ENCODE measurements around the gene RNF168.

Gene RNF168

DNA sequence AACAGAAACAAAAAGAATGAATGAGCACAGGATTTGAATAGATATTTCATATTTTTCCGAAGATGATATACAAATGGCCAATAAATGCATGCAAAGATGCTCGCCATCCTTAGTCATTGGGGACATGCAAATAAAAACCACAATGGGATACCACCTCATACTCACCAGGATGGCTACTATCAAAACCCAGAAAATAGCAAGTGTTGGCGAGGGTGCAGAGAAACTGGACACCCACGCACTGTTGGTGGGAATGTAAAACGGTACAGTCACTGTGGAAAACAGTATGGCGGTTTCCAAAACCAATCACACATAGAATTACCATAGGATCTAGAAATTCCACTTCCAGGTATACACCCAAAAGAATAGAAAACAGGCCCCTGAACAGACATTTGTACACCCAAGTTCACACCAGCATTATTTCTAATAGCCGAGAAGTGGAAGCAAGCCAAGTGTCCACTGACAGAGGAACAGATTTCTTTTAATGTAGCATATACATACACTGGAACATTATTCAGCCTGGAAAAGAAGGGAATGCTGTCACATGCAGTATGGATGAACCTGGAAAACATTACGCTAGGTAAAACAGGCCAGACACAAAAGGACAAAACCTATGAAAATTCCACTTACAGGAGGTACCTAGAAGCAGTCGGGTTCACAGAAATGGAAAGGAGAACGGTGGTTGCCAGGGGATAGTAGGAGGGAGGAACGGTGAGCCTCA is 3.6 kb downstream of the RNF168 start:
- H3K4me3 ChIP-seq (ENCODE audit: low read depth, low read length), result peak overlapping the region; percentile 98
- TF ChIP-seq, protein P1, sequence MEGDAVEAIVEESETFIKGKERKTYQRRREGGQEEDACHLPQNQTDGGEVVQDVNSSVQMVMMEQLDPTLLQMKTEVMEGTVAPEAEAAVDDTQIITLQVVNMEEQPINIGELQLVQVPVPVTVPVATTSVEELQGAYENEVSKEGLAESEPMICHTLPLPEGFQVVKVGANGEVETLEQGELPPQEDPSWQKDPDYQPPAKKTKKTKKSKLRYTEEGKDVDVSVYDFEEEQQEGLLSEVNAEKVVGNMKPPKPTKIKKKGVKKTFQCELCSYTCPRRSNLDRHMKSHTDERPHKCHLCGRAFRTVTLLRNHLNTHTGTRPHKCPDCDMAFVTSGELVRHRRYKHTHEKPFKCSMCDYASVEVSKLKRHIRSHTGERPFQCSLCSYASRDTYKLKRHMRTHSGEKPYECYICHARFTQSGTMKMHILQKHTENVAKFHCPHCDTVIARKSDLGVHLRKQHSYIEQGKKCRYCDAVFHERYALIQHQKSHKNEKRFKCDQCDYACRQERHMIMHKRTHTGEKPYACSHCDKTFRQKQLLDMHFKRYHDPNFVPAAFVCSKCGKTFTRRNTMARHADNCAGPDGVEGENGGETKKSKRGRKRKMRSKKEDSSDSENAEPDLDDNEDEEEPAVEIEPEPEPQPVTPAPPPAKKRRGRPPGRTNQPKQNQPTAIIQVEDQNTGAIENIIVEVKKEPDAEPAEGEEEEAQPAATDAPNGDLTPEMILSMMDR (IDR thresholded peaks at IDR 0.05; ENCODE audit: low read depth, low read length), result no peak

DNA sequence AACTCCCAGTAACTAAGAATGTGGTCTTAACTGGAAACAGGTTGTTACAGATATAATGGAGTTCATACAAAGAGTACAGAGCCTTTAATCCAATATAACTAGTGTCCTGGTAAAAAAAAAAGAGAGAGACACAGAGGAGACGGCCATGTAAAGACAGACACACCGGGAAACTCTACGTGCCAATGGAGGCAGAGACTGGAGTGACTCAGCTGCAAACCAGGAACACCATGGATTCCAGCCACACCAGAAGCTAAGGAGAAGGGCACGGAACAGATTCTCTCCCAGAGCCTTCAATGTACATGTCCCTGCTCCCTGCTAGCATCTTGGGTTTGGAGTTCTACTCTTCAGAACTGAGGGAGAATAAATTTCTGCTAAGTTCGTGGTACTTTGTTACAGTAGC is 4.5 kb downstream of the RNF168 start:
- H3K4me3 ChIP-seq (ENCODE audit: low read depth, low read length), result no peak overlapping the region

DNA sequence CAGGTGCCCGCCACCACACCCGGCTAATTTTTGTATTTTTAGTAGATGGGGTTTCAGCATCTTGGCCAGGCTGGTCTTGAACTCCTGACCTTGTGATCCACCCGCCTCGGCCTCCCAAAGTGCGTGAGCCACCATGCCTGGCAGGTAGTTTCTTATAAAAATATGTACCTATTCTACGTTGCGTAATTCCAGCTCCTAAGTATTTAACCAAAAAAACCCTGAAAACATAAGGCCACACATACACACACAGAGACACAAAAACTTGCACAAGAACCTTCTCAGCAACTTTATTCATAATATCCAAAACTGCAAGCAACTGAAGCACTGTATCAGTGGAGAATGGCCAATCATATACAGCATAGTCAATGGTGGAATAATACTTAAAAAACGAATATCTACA is 5.3 kb downstream of the RNF168 start:
- TF ChIP-seq, protein P1 (IDR thresholded peaks at IDR 0.05; ENCODE audit: low read depth, low read length), result no peak
- no peak overlapping the region for H3K4me3 ChIP-seq (ENCODE audit: low read depth, low read length)

More for the DNA sequence above, 4.5 kb downstream of the RNF168 start:
- TF ChIP-seq, protein P1 (IDR thresholded peaks at IDR 0.05; ENCODE audit: low read depth, low read length), result no peak

DNA sequence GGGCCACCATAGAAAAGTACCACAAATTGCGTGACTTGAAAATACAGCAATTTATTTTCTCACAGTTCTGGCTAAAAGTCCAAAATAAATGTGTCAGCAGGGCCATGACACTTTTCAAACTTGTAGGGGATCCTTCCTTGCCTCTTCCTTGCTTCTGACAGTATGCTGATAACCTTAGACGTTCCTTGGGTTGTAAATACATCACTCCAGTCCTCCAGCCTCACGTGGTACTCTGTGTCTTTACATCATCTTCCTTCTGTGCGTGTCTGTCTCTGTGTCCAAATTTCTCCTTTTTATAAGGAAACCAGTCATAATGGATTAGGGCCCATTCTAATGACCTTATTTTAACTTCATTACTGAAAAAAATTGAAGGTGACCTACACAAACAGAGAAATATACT is 7.4 kb downstream of the RNF168 start:
- no peak overlapping the region for H3K4me3 ChIP-seq (ENCODE audit: low read depth, low read length)
- TF ChIP-seq, protein P1 (IDR thresholded peaks at IDR 0.05; ENCODE audit: low read depth, low read length), result no peak

DNA sequence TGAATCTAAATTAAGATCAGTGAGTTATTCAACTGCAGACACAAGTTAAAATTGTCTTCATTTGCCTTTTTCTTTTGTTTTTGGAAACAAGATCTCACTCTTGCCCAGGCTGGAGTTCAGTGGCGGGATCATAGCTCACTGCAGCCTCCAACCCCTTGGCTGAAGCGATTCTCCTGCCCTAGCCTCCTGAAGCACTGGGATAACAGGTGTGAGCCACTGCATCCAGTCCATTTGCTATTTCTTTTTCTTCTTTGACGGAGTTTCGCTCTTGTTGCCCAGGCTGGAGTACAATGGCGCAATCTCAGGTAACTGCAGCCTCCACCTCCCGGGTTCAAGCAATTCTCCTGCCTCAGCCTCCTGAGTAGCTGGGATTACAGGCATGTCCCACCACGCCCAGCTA is 10.3 kb downstream of the RNF168 start:
- H3K4me3 ChIP-seq (ENCODE audit: low read depth, low read length), result no peak overlapping the region
- TF ChIP-seq, protein P1 (IDR thresholded peaks at IDR 0.05; ENCODE audit: low read depth, low read length), result no peak

DNA sequence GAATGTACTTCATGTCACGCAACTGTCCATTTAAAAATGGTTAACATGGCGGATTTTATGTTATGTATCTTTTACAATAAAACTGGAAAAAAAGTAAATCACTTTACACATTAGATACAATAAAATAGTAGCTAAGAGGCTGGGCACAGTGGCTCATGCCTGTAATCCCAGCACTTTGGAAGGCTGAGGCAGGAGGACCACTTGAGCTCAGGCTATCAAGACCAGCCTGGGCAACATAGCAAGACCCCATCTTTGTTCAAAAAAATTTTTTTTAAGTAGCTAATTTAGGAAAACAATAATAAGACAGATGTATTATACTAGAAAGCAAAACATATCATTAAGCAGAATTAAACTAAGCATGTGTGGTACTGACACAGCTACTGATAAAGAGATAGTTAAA is 11.5 kb downstream of the RNF168 start:
- TF ChIP-seq, protein P1 (IDR thresholded peaks at IDR 0.05; ENCODE audit: low read depth, low read length), result no peak
- no peak overlapping the region for H3K4me3 ChIP-seq (ENCODE audit: low read depth, low read length)

DNA sequence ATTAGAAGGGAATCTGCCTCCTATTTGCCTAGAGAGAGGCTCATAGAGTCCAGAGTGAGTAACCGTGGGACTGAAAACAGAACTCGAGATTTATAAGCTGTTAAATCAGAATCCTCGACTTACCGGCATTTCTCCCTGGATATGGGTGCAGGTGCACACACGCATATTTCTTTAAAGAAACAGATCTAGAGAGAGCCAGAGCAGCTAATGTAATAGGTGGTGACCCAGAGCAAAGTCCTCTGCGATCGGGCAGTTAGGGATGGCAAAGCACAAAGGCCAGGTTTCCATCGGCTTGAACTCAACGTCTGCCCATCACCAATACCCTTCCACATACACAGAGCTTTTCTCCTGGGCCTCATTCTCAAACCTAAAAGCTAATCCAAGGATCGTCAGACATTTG is 13.8 kb downstream of the RNF168 start:
- H3K4me3 ChIP-seq (ENCODE audit: low read depth, low read length), result no peak overlapping the region

More for the DNA sequence above, 13.8 kb downstream of the RNF168 start:
- TF ChIP-seq, protein P1 (IDR thresholded peaks at IDR 0.05; ENCODE audit: low read depth, low read length), result no peak

Data from WI38 (cell line).